GM20431 (cell line): ENCODE results near the gene RSRP1.
"Not testable (repeated sequence)": the region's sequence is repeated elsewhere in the genome, so short reads cannot be mapped to it uniquely, and the experiment has no call there.

Experiments
- in situ Hi-C: fragments of 300-500 bp; cut with MseI, MboI; formaldehyde crosslinking; loops from one replicate; pipeline ENCODE4 v1.15.0; 2020; ENCODE audit warnings: low sequenced_read_pairs; ENCODE audit not compliant: unreplicated experiment

RSRP1 gene

GRCh38 chr1:25247024-25247828, at the start of gene RSRP1:
RSRP1 (minus strand) TSS chr1:25247454; CDS start chr1:25246963, 491 bp downstream.
- in situ Hi-C loops: no loop called here

- in situ Hi-C loops: not testable (repeated sequence)
These were observed 49.2 kb upstream of the RSRP1 start for GRCh38 chr1:25296501-25296900.

- in situ Hi-C loops: not testable (repeated sequence)
These were observed 47.9 kb upstream of the RSRP1 start for GRCh38 chr1:25294889-25295826.

GRCh38 chr1:25293426-25293825, 46.2 kb upstream of the RSRP1 start:
- in situ Hi-C loops: not testable (repeated sequence)

- in situ Hi-C loops: not testable (repeated sequence)
These were observed 42.8 kb upstream of the RSRP1 start for GRCh38 chr1:25290043-25290442.

GRCh38 chr1:25288573-25289101, 41.4 kb upstream of the RSRP1 start:
- in situ Hi-C loops: not testable (repeated sequence)

GRCh38 chr1:25287164-25287563, 39.9 kb upstream of the RSRP1 start:
- in situ Hi-C loops: not testable (repeated sequence)

- in situ Hi-C loops: not testable (repeated sequence)
These were observed 38.6 kb upstream of the RSRP1 start for GRCh38 chr1:25285862-25286261.

GRCh38 chr1:25279693-25280111, 32.4 kb upstream of the RSRP1 start:
- in situ Hi-C loops: not testable (repeated sequence)

- in situ Hi-C loops: not testable (repeated sequence)
These were observed 31.5 kb upstream of the RSRP1 start for GRCh38 chr1:25278790-25279189.

- in situ Hi-C loops: not testable (repeated sequence)
These were observed 31.1 kb upstream of the RSRP1 start for GRCh38 chr1:25278358-25278757.

- in situ Hi-C loops: not testable (repeated sequence)
These were observed 30.0 kb upstream of the RSRP1 start for GRCh38 chr1:25277295-25277694.

GRCh38 chr1:25275648-25276047, 28.4 kb upstream of the RSRP1 start:
- in situ Hi-C loops: not testable (repeated sequence)

GRCh38 chr1:25272238-25272637, 25.0 kb upstream of the RSRP1 start, which contains the start of gene RHD:
RHD (plus strand) TSS chr1:25272509; CDS start chr1:25272548, 39 bp downstream.
- in situ Hi-C loops: not testable (repeated sequence)

GRCh38 chr1:25268143-25268760, 21.0 kb upstream of the RSRP1 start:
- in situ Hi-C loops: not testable (repeated sequence)

- in situ Hi-C loops: not testable (repeated sequence)
These were observed 20.3 kb upstream of the RSRP1 start for GRCh38 chr1:25267288-25268142.

- in situ Hi-C loops: not testable (repeated sequence)
These were observed 19.5 kb upstream of the RSRP1 start for GRCh38 chr1:25266554-25267287.

GRCh38 chr1:25260336-25260735, 13.1 kb upstream of the RSRP1 start:
- in situ Hi-C loops: not testable (repeated sequence)
